Suprapubic skin (tissue), 4 donors: ENCODE results near the gene OVOL2. TPM values are rescaled to one million over a fixed set of nuclear protein-coding genes. Genes with fewer than 3 reads are reported as not detected.
"Not testable (repeated sequence)": the region's sequence is repeated elsewhere in the genome, so short reads cannot be mapped to it uniquely, and the experiment has no call there.

Experiments
- DNase-seq, 2 donors: peaks; one replicate each; pipeline ENCODE4 v3.0.0-alpha.2; 2019; ENCODE audit warnings: low spot score in 2 of 2
- H3K27ac ChIP-seq: fragments of 200-600 bp; sonication (generic); one replicate; pipeline ENCODE4 v1.5.1; 2019
- H3K27me3 ChIP-seq: fragments of 200-600 bp; sonication (generic); one replicate; pipeline ENCODE4 v1.5.1; 2019
- H3K36me3 ChIP-seq: fragments of 200-600 bp; sonication (generic); one replicate; pipeline ENCODE4 v1.5.1; 2019
- H3K4me1 ChIP-seq: fragments of 200-600 bp; sonication (generic); one replicate; pipeline ENCODE4 v1.5.1; 2019
- H3K4me3 ChIP-seq: fragments of 200-600 bp; sonication (generic); one replicate; pipeline ENCODE4 v1.5.1; 2019; ENCODE audit warnings: mild to moderate bottlenecking
- H3K9me3 ChIP-seq: fragments of 200-600 bp; sonication (generic); one replicate; pipeline ENCODE4 v1.5.1; 2019
- EP300 ChIP-seq: sonication (generic); formaldehyde crosslinking; IDR thresholded peaks from one replicate; pipeline ENCODE4 v1.6.1; 2017; ENCODE audit warnings: antibody characterized with exemption
- POLR2A ChIP-seq, 2 donors: fragments of 450-650 bp; IDR thresholded peaks; one replicate each; pipeline ENCODE4 v1.6.1; 2017; ENCODE audit warnings: antibody characterized with exemption in 2 of 2, mild to moderate bottlenecking in 2 of 2, moderate library complexity in 2 of 2
- POLR2AphosphoS5 ChIP-seq, 3 donors: sonication (generic); formaldehyde crosslinking; IDR thresholded peaks; one replicate each; pipeline ENCODE4 v1.6.1; 2017; ENCODE audit warnings: antibody characterized with exemption in 3 of 3
- WGBS: methylation state at CpG from one replicate; pipeline ENCODE4 v1.1.5; 2018; 5-methylcytosine and 5-hydroxymethylcytosine counted together
- total RNA-seq, 4 donors: library from RNA; depleted of rRNA; stranded (reverse); fragments of >200 nt; gene quantifications; one replicate each; pipeline ENCODE4 v1.1.0, GENCODE V29; 2016
- TF ChIP-seq, protein P1 (sequence below), 2 donors: fragments of 200-600 bp in 1 of 2; fragments of 450-650 bp in 1 of 2; sonication (generic) in 1 of 2; IDR thresholded peaks; one replicate each; pipeline ENCODE4 v1.5.1; 2016 to 2019; ENCODE audit warnings: antibody characterized with exemption in 2 of 2, mild to moderate bottlenecking in 1 of 2, moderate library complexity in 1 of 2

Gene OVOL2
- total RNA-seq, 4 donors from 2014 or later = 16.9 to 53.8 (median 24.8) TPM

DNA sequence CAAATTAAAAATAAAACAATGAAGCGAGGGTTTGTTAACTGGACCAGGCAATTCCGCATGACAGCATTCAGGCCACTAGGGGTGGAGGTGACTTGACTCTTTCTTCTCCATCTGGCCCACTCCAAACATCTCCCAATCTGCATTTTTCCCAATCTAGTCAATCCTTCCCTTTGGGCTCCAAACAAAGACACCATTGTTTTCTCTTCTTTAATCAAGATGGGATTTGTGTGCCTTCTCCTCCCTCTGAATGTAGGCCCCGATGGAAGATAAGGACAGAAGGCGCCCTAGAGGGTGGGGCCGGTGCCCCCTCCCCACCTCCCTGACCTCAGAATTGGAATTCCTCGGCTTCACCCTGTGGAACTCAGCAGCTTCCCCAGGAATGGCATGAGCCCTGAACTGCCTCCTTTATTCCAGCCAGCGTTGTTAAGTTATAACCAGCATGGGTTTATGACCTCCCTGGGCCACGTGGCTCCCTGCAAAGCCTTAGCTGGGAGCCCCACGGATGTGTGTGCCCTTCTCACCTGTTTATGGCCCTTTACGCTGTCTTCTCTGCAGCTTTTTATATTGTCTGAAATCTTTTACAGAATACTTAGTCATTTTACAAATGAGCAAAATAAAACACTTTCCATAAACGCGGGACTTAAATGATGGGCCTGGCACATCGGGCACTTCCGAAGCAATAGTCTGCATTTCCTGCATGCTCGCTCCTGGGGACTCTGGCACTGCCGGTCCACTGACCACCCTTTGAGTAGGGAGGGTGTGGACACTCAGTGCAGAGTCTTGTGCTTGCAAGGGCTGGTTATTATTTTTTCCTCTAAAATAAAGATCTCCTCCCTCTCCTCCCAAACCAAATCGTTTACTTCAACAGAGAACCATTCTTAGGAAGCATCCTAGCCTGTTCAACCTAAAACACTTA lies 24.5 kb downstream of the OVOL2 start:
- Histone ChIP-seq H3K4me1 (no peaks in the 10 kb centered on the region), H3K27me3 (peaks cover 3% of the 10 kb centered on the region), H3K36me3 (peaks cover under 1% of the 10 kb centered on the region), H3K9me3 (no peaks in the 10 kb centered on the region), H3K4me3 (no peak overlapping the region), H3K27ac (no peak overlapping the region)
- WGBS = 71% methylated on average over 17 of the region's 17 CpGs
- no peak for DNase-seq
- no peak for TF ChIP-seq EP300
- TF ChIP-seq, protein P1, sequence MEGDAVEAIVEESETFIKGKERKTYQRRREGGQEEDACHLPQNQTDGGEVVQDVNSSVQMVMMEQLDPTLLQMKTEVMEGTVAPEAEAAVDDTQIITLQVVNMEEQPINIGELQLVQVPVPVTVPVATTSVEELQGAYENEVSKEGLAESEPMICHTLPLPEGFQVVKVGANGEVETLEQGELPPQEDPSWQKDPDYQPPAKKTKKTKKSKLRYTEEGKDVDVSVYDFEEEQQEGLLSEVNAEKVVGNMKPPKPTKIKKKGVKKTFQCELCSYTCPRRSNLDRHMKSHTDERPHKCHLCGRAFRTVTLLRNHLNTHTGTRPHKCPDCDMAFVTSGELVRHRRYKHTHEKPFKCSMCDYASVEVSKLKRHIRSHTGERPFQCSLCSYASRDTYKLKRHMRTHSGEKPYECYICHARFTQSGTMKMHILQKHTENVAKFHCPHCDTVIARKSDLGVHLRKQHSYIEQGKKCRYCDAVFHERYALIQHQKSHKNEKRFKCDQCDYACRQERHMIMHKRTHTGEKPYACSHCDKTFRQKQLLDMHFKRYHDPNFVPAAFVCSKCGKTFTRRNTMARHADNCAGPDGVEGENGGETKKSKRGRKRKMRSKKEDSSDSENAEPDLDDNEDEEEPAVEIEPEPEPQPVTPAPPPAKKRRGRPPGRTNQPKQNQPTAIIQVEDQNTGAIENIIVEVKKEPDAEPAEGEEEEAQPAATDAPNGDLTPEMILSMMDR (IDR thresholded peaks at IDR 0.05) = no peak
- no peak for TF ChIP-seq POLR2A (IDR thresholded peaks at IDR 0.05)
- TF ChIP-seq POLR2AphosphoS5 (IDR thresholded peaks at IDR 0.05) = no peak

DNA sequence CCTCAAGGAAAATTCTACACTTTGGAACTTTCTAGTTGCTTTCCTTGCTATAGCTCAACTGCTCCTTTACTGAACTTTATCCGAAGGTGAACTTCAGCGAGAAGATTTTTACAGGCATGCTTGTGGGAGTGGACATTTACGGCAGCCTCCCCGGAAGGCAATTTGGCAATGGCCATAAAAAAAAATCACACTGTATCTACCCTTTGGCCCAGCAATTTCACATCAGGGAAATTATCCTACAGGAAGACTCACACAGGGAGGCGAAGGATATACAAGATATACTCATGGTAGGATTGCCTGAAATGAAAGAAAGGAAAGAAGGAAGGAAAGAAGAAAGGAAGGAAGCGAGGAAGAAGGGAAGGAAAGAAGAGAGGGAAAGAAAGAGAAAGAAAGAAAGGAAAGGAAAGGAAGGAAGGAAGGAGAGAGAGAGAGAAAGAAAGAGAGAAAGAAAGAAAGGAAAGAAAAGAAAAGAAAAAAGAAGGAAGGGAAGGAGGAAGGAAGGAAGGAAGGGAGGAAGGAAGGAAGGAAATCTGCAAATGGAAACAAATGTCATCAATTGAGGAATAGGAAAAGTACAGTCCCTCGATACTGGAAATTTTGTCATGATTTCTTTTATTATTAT lies 25.7 kb downstream of the OVOL2 start:
- DNase-seq = no peak
- Histone ChIP-seq H3K27me3 (peaks cover 3% of the 10 kb centered on the region), H3K27ac (no peak overlapping the region), H3K4me1 (no peaks in the 10 kb centered on the region), H3K4me3 (no peak overlapping the region), H3K36me3 (no peaks in the 10 kb centered on the region), H3K9me3 (no peaks in the 10 kb centered on the region)
- WGBS = 62% methylated on average over 7 of the region's 7 CpGs
- TF ChIP-seq, protein P1 (IDR thresholded peaks at IDR 0.05) = no peak
- TF ChIP-seq POLR2A (IDR thresholded peaks at IDR 0.05) = no peak
- no peak for TF ChIP-seq POLR2AphosphoS5 (IDR thresholded peaks at IDR 0.05)
- no peak for TF ChIP-seq EP300

DNA sequence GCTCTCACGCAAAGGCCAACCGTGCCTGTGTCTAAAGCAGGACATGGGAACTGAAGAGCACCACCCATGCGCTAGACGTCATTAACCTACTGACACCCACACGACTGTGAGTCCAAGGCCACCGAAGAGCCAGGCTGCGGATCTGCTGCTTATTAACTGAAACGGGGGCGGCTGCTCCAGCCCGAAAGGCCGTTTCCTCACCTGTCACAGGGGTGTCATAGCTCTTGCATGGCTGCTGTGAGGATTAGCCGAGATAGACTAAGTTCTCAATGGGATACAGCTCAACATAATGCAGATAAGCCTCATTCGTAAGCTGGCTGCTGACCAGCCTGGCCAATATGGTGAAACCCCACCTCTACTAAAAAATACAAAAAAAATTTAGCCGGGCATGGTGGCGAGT lies 26.7 kb downstream of the OVOL2 start:
- 96% methylated on average over 7 of the region's 15 CpGs for WGBS
- no peak overlapping the region for H3K4me3 ChIP-seq
- H3K9me3 ChIP-seq = no peaks in the 10 kb centered on the region
- H3K4me1 ChIP-seq = no peaks in the 10 kb centered on the region
- H3K27me3 ChIP-seq = peaks cover 1% of the 10 kb centered on the region
- no peak overlapping the region for H3K27ac ChIP-seq
- no peak for TF ChIP-seq POLR2A (IDR thresholded peaks at IDR 0.05)
- TF ChIP-seq POLR2AphosphoS5 (IDR thresholded peaks at IDR 0.05) = no peak
- TF ChIP-seq, protein P1 (IDR thresholded peaks at IDR 0.05) = no peak
- no peak for TF ChIP-seq EP300
- no peaks in the 10 kb centered on the region for H3K36me3 ChIP-seq
- no peak for DNase-seq

DNA sequence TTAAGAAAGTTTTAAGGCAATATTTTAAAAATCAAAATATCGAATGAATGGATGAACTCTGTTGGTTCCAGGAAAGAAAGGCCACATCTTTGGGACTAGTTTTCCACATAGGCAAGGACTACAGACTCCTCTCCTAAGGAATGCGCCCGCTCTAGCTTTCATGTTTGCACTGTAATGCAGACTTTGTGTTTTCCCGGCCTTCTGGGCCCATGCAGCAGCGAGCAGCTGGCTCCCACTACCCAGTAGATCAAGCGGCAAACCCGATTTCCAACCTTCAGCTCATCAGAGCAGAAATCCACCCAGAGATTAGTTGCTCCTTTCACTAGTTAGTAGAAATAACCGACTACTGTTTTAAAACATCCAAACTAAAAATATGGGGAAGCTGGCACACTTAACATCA lies 27.7 kb downstream of the OVOL2 start:
- Histone ChIP-seq H3K4me3 (no peak overlapping the region), H3K4me1 (no peaks in the 10 kb centered on the region), H3K27ac (no peak overlapping the region), H3K9me3 (no peaks in the 10 kb centered on the region), H3K36me3 (no peaks in the 10 kb centered on the region), H3K27me3 (no peaks in the 10 kb centered on the region)
- 81% methylated on average over 8 of the region's 8 CpGs for WGBS
- TF ChIP-seq, protein P1 (IDR thresholded peaks at IDR 0.05) = no peak
- no peak for DNase-seq

DNA sequence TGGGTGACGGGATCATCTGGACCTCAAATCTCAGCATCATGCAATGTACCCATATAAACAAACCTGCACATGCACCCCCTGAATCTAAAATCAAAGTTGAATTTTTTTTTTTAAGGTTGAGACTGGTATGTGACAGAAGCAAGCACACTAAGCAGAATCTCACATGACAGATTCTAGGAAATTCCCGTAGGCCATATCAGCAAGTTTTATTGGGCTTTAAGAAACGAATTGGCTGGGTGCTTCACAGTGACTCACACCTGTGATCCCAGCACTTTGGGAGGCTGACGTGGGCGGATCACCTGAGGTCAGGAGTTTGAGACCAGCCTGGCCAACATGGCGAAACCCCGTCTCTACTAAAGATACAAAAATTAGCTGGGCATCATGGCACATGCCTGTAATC lies 30.7 kb downstream of the OVOL2 start:
- not testable (repeated sequence) for DNase-seq, H3K36me3 ChIP-seq, H3K27me3 ChIP-seq, H3K4me3 ChIP-seq, H3K9me3 ChIP-seq, H3K27ac ChIP-seq, H3K4me1 ChIP-seq
- 81% methylated on average over 7 of the region's 7 CpGs for WGBS
